NCI-H2196 (cell line): ENCODE results near the gene ZNF598.
"Not testable (repeated sequence)": the region's sequence is repeated elsewhere in the genome, so short reads cannot be mapped to it uniquely, and the experiment has no call there.

Experiments
- DNase-seq: peaks from one replicate; lab custom pipeline; 2025; ENCODE audit not compliant: unreplicated experiment; lab: John Stamatoyannopoulos, UW

ZNF598 gene

GRCh38 chr16:2028620-2029220, 19.1 kb upstream of the ZNF598 start:
- DNase-seq: no peak

GRCh38 chr16:2028146-2028545, 18.5 kb upstream of the ZNF598 start:
- no peak for DNase-seq

- no peak for DNase-seq
Observed at GRCh38 chr16:2027024-2028010, 17.7 kb upstream of the ZNF598 start.

- DNase-seq: peak; percentile 39
Observed at GRCh38 chr16:2026461-2027023, 16.9 kb upstream of the ZNF598 start, which contains the start of gene NHERF2. TSS of gene NHERF2 (plus strand) at chr16:2026902. CDS start at chr16:2027006, 104 bp downstream.

- DNase-seq: no peak
Observed at GRCh38 chr16:2025878-2026460, 16.3 kb upstream of the ZNF598 start.

GRCh38 chr16:2025251-2025650, 15.6 kb upstream of the ZNF598 start:
- DNase-seq: no peak

GRCh38 chr16:2024032-2024420, 14.4 kb upstream of the ZNF598 start:
- DNase-seq: no peak

GRCh38 chr16:2023092-2024031, 13.7 kb upstream of the ZNF598 start:
- peak; percentile 92 for DNase-seq

- DNase-seq: no peak
Observed at GRCh38 chr16:2022723-2023091, 13.1 kb upstream of the ZNF598 start.

GRCh38 chr16:2019921-2020831, 10.6 kb upstream of the ZNF598 start:
- no peak for DNase-seq

- DNase-seq: no peak
Observed at GRCh38 chr16:2019518-2019920, 9.9 kb upstream of the ZNF598 start, which contains the start of gene NPW. TSS of gene NPW (plus strand) at chr16:2019785.

- no peak for DNase-seq
Observed at GRCh38 chr16:2016407-2016922, 6.8 kb upstream of the ZNF598 start.

- DNase-seq: no peak
Observed at GRCh38 chr16:2015947-2016208, 6.3 kb upstream of the ZNF598 start.

- no peak for DNase-seq
Observed at GRCh38 chr16:2015117-2015946, 5.7 kb upstream of the ZNF598 start.

GRCh38 chr16:2013527-2013926, 3.9 kb upstream of the ZNF598 start:
- DNase-seq: no peak

GRCh38 chr16:2011726-2012125, 2.1 kb upstream of the ZNF598 start:
- not testable (repeated sequence) for DNase-seq

- DNase-seq: no peak
Observed at GRCh38 chr16:2009164-2009711, 383 bp downstream of the ZNF598 start.

- no peak for DNase-seq
Observed at GRCh38 chr16:2008631-2009163, 924 bp downstream of the ZNF598 start.
